ENCODE measurements around the gene CTRL. TPM values are rescaled to one million over a fixed set of nuclear protein-coding genes. Genes with fewer than 3 reads are reported as not detected.

Gene CTRL
- total RNA-seq, 1 experiment from 2014 or later: 2.0 TPM

DNA sequence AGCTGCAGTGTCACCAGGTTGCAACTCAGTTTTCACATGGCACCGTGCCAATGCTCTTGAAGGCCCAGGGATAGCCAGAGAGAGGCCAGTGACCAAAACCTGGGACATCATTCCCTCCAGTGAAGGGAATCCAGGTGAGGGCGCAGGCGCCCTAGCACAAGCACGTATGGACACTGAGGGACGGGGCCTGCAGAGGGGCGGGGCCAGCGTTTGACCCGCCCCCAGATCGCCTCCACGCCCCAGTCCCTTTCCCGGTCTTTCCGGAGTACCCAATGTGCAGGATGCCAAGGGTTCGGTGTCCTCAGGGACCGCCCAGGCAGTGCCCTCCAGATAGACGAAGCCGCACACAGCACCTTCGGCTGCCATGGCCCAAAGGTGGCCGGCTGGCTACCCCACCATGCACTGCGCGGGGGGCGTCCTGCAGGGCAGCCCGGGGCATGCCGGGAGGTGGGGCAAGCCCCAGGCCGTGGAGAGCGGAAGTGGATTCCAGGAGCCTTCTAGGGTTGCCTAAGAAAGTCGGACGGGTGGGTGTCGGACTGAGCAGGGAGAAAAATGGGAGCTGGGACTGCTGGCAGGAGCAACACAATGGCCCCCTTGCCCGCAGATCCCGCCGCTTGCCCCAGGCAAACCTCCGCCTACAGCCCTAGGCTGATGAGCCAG, 32.1 kb upstream of the CTRL start:
- CTCF ChIA-PET: no interaction called here
- no peaks in the 10 kb centered on the region; the same call in 1 of the 2 replicates for H3K36me3 ChIP-seq (ENCODE audit: control insufficient read depth, insufficient read depth, low read length)

DNA sequence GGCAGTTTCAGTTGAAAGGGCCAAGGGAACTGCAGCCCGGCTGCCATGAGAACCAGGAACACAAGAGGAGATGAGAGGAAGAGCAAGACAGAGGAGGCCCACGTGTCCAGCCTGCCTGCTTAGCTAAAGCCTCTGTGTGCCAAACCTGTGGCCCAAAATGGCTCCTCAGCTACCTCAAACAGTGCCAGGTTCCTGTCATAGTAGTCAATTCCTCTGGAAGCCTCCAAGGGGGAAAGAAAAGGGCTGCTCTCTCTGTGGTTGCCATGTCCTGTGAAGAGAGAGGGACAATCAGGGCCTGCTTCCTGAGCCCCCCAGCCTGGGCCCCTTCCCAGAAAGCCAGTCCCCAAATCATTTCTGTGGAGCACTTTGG, 31.6 kb upstream of the CTRL start:
- Histone ChIP-seq H3K4me3 (ENCODE audit: low read depth in 2 of 2, low read length in 2 of 2) (no peak overlapping the region), H3K27me3 (ENCODE audit: control insufficient read depth, insufficient read depth, low read length) (no peaks in the 10 kb centered on the region), H3K36me3 (ENCODE audit: control insufficient read depth, insufficient read depth, low read length) (no peaks in the 10 kb centered on the region; the same call in 1 of the 2 replicates), H3K27ac (ENCODE audit: low read length) (no peak overlapping the region), H3K9me3 (ENCODE audit: control insufficient read depth, insufficient read depth, low read depth, low read length) (no peaks in the 10 kb centered on the region), H3K4me1 (ENCODE audit: control insufficient read depth, insufficient read depth, low read length) (peaks cover 15% of the 10 kb centered on the region)
- intact Hi-C loops (cut with micrococcal nuclease; ENCODE audit: unreplicated experiment): no loop called here
- POLR2A ChIA-PET: no interaction called here
- in situ Hi-C loops (cut with HindIII; ENCODE audit: low pct_unique_long_range_greater_than_20kb, low sequenced_read_pairs): no loop called here
- CTCF ChIA-PET: no interaction called here
- DNase-seq (ENCODE audit: low read depth, low spot score) (no peak), ATAC-seq (no peak)
- BruUV-seq (replicated peaks): no TSS peak
- TF ChIP-seq, protein P1, sequence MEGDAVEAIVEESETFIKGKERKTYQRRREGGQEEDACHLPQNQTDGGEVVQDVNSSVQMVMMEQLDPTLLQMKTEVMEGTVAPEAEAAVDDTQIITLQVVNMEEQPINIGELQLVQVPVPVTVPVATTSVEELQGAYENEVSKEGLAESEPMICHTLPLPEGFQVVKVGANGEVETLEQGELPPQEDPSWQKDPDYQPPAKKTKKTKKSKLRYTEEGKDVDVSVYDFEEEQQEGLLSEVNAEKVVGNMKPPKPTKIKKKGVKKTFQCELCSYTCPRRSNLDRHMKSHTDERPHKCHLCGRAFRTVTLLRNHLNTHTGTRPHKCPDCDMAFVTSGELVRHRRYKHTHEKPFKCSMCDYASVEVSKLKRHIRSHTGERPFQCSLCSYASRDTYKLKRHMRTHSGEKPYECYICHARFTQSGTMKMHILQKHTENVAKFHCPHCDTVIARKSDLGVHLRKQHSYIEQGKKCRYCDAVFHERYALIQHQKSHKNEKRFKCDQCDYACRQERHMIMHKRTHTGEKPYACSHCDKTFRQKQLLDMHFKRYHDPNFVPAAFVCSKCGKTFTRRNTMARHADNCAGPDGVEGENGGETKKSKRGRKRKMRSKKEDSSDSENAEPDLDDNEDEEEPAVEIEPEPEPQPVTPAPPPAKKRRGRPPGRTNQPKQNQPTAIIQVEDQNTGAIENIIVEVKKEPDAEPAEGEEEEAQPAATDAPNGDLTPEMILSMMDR (IDR thresholded peaks at IDR 0.05): no peak
- TF ChIP-seq SIN3A (IDR thresholded peaks at IDR 0.05; ENCODE audit: borderline replicate concordance, insufficient read depth, low read depth, low read length) (no peak), TCF7L2 (IDR thresholded peaks at IDR 0.05; ENCODE audit: low read depth, low read length) (no peak), POLR2AphosphoS5 (IDR thresholded peaks at IDR 0.05; ENCODE audit: low read depth, low read length) (no peak)
- TF ChIP-seq, protein P2, sequence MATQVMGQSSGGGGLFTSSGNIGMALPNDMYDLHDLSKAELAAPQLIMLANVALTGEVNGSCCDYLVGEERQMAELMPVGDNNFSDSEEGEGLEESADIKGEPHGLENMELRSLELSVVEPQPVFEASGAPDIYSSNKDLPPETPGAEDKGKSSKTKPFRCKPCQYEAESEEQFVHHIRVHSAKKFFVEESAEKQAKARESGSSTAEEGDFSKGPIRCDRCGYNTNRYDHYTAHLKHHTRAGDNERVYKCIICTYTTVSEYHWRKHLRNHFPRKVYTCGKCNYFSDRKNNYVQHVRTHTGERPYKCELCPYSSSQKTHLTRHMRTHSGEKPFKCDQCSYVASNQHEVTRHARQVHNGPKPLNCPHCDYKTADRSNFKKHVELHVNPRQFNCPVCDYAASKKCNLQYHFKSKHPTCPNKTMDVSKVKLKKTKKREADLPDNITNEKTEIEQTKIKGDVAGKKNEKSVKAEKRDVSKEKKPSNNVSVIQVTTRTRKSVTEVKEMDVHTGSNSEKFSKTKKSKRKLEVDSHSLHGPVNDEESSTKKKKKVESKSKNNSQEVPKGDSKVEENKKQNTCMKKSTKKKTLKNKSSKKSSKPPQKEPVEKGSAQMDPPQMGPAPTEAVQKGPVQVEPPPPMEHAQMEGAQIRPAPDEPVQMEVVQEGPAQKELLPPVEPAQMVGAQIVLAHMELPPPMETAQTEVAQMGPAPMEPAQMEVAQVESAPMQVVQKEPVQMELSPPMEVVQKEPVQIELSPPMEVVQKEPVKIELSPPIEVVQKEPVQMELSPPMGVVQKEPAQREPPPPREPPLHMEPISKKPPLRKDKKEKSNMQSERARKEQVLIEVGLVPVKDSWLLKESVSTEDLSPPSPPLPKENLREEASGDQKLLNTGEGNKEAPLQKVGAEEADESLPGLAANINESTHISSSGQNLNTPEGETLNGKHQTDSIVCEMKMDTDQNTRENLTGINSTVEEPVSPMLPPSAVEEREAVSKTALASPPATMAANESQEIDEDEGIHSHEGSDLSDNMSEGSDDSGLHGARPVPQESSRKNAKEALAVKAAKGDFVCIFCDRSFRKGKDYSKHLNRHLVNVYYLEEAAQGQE (IDR thresholded peaks at IDR 0.05; ENCODE audit: insufficient read depth in 1 of 2, low read depth in 2 of 2, low read length in 1 of 2): no peak

More for the DNA sequence above, 32.1 kb upstream of the CTRL start:
- Histone ChIP-seq H3K4me1 (ENCODE audit: control insufficient read depth, insufficient read depth, low read length) (peaks cover 15% of the 10 kb centered on the region), H3K9me3 (ENCODE audit: control insufficient read depth, insufficient read depth, low read depth, low read length) (no peaks in the 10 kb centered on the region), H3K27ac (ENCODE audit: low read length) (no peak overlapping the region), H3K4me3 (ENCODE audit: low read depth in 2 of 2, low read length in 2 of 2) (no peak overlapping the region), H3K27me3 (ENCODE audit: control insufficient read depth, insufficient read depth, low read length) (no peaks in the 10 kb centered on the region)
- POLR2A ChIA-PET: interaction anchor here (0.6 kb wide), 1 partner anchor 20 kb away, joined by 3 read pairs; the partner anchor contains the start of gene LCAT
- no peak for DNase-seq (ENCODE audit: low read depth, low spot score)
- no TSS peak for BruUV-seq (replicated peaks)
- TF ChIP-seq, protein P2 (IDR thresholded peaks at IDR 0.05; ENCODE audit: insufficient read depth in 1 of 2, low read depth in 2 of 2, low read length in 1 of 2): no peak
- TF ChIP-seq SIN3A (IDR thresholded peaks at IDR 0.05; ENCODE audit: borderline replicate concordance, insufficient read depth, low read depth, low read length) (no peak), POLR2AphosphoS5 (IDR thresholded peaks at IDR 0.05; ENCODE audit: low read depth, low read length) (no peak), TCF7L2 (IDR thresholded peaks at IDR 0.05; ENCODE audit: low read depth, low read length) (no peak)
- TF ChIP-seq, protein P1 (IDR thresholded peaks at IDR 0.05): no peak
- ATAC-seq: no peak
- intact Hi-C loops (cut with micrococcal nuclease; ENCODE audit: unreplicated experiment): no loop called here
- in situ Hi-C loops (cut with HindIII; ENCODE audit: low pct_unique_long_range_greater_than_20kb, low sequenced_read_pairs): no loop called here
